ENCODE data around the gene GRB7. TPM values are rescaled to one million over a fixed set of nuclear protein-coding genes. Genes with fewer than 3 reads are reported as not detected.

Gene GRB7
- total RNA-seq, 1 donor from 2014 or later: 25.0 TPM

DNA sequence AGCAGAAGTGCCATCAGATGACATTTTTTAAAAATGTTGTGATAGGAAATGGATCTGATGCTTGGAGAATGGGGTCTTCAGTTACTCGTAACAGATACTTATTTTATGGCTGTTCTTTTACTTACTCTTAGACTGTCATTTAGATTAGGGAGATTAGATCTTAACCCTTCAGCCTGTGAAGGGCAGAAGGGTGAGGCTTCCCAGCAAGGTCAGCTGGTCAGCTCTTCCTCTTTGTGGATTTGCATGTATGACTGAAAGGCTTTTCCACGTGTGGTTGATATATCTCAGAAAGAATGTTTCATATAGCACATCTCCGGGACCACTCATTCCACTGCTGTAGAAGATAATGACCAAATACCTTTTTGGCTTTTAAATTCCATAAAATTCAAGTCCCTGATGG, 27.4 kb downstream of the GRB7 start:
- TF ChIP-seq CTCF (IDR thresholded peaks at IDR 0.05): no peak
- ATAC-seq: peak; percentile 28
- intact Hi-C loops (cut with DNase I): no loop called here
- no peaks in the 10 kb centered on the region for H3K36me3 ChIP-seq
- no peak for DNase-seq
- no peak overlapping the region for H3K27ac ChIP-seq
- no peaks in the 10 kb centered on the region for H3K9me3 ChIP-seq
- no peak overlapping the region for H3K4me3 ChIP-seq
- H3K4me1 ChIP-seq: no peaks in the 10 kb centered on the region
- no peaks in the 10 kb centered on the region for H3K27me3 ChIP-seq

DNA sequence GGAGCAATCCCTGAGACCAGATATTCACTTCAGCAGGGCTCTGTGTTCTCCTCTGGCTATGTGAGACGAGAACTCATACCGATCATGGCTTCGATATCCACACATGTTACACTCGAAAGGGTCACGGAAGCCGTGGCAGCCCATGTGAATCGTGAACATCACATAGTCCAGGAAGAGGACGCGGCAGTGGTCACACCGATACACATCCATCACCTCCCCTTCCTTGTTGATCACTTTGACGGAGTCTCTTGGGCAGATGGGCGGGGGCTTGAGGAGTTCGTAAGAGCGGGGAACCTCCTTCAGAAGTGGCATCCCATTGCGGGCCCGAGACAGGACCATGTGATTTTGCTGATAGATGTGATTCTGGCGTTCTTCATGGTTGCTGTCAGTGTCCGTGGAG, 28.0 kb downstream of the GRB7 start:
- DNase-seq (no peak), ATAC-seq (no peak)
- Histone ChIP-seq H3K4me3 (no peak overlapping the region), H3K27me3 (no peaks in the 10 kb centered on the region), H3K9me3 (no peaks in the 10 kb centered on the region), H3K27ac (no peak overlapping the region), H3K36me3 (no peaks in the 10 kb centered on the region), H3K4me1 (no peaks in the 10 kb centered on the region)
- intact Hi-C loops (cut with DNase I): no loop called here
- TF ChIP-seq CTCF (IDR thresholded peaks at IDR 0.05): no peak

DNA sequence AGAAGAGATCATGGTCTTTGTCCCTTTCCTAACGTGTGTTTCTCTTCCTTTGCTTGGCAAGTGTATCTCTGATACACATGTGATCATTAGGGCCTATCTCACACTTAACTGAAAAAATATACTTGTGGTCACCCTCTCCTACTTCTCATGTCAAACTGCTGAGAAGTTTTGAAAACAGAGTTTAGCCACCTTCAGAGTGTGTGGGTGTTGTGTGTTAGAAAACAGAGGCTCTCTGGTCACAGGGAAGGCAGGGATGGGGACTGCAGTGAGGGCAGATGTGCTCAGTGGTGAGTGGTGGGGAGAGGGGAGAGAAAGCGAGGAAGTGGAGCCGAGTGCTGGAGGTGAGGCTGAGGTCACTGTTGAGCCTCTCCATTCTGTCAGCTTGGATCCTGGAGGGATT, 29.4 kb downstream of the GRB7 start:
- H3K4me3 ChIP-seq: no peak overlapping the region
- H3K4me1 ChIP-seq: no peaks in the 10 kb centered on the region
- H3K9me3 ChIP-seq: no peaks in the 10 kb centered on the region
- no peak for DNase-seq
- no peaks in the 10 kb centered on the region for H3K36me3 ChIP-seq
- no peak for ATAC-seq
- no peak overlapping the region for H3K27ac ChIP-seq
- H3K27me3 ChIP-seq: no peaks in the 10 kb centered on the region
- intact Hi-C loops (cut with DNase I): no loop called here
- no peak for TF ChIP-seq CTCF (IDR thresholded peaks at IDR 0.05)

DNA sequence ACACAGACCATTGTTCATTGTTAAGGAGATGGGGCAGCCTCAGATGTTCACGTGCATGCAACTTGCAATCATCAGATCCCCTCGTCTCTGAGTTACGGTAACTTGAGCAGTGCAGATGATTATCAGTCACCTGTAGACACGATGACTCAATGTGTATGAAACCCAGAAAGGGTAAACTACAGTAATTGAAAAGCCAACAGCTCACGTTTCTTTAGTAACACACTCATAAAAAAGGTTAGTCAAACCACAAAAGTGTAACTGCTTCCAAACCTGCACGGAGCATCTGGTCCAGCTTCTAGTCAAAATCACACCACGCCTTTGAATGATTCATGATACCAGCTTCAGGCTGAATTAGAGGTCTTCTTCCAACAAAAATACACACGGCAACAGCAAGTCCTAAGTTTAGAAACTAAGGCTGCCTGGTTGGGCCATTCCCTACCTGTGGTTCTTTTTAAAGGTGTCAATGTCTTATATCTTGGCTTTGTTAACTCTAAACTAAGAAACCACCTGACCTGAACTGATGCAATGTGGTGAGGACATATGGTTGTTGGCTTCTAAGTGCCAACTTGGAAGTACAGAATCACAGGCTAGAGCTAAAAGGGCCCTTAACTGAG, 32.3 kb downstream of the GRB7 start:
- TF ChIP-seq CTCF (IDR thresholded peaks at IDR 0.05): no peak
- Histone ChIP-seq H3K9me3 (no peaks in the 10 kb centered on the region), H3K27ac (no peak overlapping the region), H3K4me3 (no peak overlapping the region), H3K27me3 (no peaks in the 10 kb centered on the region), H3K36me3 (no peaks in the 10 kb centered on the region), H3K4me1 (no peaks in the 10 kb centered on the region)
- DNase-seq (no peak), ATAC-seq (no peak)
- intact Hi-C loops (cut with DNase I): no loop called here

DNA sequence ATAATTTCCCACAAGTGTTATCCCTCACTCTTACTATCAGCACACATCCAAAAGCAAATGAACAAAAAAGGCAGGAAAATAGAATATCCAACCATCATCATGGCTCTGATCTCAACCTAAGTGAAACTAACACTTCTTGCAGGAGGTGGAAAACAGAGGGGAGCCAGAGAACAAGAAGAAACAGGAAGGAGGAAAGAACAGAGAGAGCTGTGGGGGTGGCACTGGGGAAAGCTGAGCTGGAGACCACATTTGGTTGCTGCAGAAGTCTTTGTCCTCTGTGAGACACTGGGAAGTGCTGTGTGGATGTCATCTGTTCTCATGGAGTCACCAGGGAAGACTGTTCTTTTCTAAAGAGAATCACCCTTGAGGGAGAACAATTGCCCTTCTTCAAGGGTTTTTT, 34.7 kb downstream of the GRB7 start:
- TF ChIP-seq CTCF (IDR thresholded peaks at IDR 0.05): no peak
- Histone ChIP-seq H3K9me3 (no peaks in the 10 kb centered on the region), H3K4me1 (no peaks in the 10 kb centered on the region), H3K36me3 (no peaks in the 10 kb centered on the region), H3K27me3 (no peaks in the 10 kb centered on the region), H3K4me3 (no peak overlapping the region), H3K27ac (peak overlapping the region; percentile 15)
- DNase-seq: no peak
- intact Hi-C loops (cut with DNase I): no loop called here
- peak; percentile 28 for ATAC-seq
